Activated gamma-delta T cell treated with anti-CD3 and anti-CD28 coated beads, Interleukin-2, amount 50 U/mL, for 16 hours (primary cell): ENCODE results near the gene ERCC8.

Source experiments
- DNase-seq: peaks from one replicate; pipeline ENCODE4 v3.0.0-alpha.2; 2020; ENCODE audit warnings: low read depth

The ERCC8 gene

DNA sequence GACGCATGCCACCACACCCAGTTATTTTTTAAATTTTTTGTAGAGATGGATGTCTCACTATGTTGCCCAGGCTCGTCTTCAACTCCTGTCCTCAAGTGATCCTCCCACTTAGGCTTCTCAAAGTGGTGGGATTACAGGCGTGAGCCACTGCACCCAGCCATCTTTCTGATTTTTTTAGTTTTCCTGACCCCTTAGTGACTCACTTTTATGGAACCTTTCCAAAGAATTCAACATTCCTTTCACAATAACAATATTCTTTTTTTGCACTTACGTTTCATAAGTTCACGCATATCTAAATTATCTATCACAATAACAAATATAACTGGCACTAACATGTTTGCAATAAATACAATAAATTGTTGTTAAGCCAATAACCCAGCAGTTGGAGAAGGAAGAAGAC, 109.3 kb downstream of the ERCC8 start:
- no peak for DNase-seq

DNA sequence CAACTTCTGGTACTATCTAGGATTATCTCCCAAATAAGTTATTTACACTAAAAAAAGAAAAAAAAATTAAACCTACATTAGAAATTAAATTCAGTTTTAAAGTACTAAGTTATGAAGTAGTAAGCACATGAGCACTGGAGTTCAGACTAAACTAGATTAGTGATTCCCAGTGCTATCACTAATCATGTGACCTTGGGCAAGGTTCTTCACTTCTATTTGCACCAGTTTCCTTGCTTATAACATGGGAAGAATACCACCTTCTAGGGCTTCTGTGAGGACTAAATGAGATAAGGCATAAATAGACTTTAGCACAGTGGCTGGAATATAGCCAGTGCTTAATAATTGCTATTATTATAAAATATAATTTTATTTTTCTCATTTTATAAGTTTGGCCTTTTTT, 111.3 kb downstream of the ERCC8 start:
- DNase-seq = no peak

DNA sequence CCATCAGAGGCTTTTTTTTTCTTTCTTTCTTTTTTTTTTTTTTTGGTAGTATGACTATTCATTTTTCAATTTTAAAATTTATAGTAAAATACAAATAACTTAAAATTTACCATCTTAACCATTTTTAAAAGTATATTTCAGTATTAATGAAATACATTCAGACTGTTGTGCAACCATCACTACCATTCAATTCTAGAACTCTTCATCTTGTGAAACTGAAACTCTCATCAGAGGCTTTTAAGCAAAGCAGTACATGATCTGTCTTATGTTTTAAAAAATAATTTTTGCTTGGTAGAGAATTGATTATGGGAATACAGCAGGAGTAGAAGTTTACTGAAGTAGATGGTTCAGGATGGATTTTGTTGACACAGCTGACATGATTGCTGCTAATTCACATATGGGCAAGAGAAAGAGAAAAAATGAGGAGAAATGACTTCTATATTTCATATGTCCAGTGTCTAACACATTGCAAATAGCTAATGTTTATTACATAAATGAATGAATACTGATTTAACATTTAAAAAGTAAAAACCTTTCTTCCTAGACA, 114.2 kb downstream of the ERCC8 start:
- no peak for DNase-seq

DNA sequence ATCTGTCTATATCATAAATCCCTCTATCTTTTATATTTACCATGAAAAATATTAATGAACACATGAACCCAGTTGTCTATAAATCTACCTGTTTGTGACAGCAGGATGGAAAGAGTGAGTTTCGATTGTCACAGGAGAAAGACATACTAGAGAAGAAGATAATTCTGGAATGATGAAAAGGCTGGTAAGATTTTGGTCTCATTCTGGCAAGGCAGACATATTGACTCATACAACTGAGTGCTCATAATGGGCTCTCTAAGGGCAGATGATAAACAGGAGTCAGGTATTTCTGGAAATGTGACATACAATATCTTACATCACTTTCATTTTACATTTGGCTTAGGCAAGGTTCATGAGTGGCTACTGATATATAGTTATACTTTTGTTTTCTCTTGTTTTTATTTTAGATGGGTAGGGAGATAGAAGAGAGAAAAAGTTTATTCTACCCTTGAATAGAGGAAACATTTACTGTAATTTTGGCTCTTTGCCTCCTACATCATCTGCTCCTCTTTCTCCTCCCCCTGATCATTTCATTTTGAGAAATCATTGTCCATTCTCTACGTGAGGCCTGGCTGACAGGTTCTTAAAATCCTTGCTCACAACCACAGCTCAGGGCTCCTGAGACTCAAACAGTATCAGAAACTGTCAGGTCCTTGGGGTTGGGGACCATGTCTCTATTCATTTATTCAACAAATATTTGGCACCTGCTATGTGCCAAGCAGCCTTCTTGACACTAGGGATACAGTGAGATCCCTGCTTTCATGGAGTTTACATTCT, 115.2 kb downstream of the ERCC8 start:
- DNase-seq = no peak

DNA sequence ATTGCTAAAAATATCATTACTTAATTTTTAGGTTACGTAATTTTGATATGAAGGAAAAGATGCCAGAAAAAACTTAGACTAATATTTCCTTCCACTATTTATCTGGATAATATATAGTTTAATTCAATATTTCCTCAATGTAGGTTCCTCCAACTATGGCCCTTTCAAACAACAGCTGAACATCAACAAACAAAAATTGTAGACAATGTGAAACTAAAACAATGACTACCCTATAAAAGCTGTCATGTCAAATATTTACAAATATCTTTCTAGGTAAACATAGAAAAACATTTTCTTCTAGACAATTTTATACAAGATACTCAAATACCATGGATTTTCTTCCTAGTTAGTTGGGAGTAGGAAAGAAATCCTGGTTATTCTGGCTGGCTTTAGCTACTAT, 117.7 kb downstream of the ERCC8 start:
- no peak for DNase-seq

DNA sequence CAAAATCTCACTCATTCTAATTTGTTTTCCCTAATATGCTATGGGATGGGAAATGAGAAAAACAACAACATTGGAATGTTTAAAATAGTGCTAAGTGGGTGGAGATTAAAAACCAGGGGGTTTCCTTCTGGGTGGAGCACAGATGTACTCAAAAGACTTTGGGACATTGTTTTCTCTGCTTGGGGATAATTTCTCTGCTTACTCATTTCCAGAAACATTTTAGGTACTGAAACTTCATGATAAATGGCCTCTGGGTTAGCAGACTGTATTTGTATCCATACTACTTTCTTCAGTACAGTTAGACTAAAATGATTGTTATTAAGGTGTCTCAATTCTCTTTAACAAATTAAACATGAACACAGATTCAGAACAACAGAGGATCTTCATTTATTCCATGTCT, 118.2 kb downstream of the ERCC8 start:
- DNase-seq = no peak
